ENCODE results near the gene RPA1.

The RPA1 gene

GRCh38 chr17:1939981-1940809 lies 110.4 kb downstream of the RPA1 start:
- no CpG with 5 or more reads among the region's 27 CpGs for WGBS (ENCODE audit: extremely low coverage, insufficient coverage, low lambda C conversion rate)
- Histone ChIP-seq H2BK120ac (ENCODE audit: low read depth, low read length) (no peak overlapping the region), H3K23ac (ENCODE audit: low read length) (no peak overlapping the region), H3K27me3 (ENCODE audit: insufficient read depth, low read length, poor library complexity) (no peaks in the 10 kb centered on the region), H3K79me1 (ENCODE audit: low read length) (no peaks in the 10 kb centered on the region), H4K5ac (ENCODE audit: low read length) (no peak overlapping the region), H2BK5ac (ENCODE audit: low read length) (no peak overlapping the region), H3K27ac (ENCODE audit: low read depth, low read length) (no peak overlapping the region), H2AK5ac (ENCODE audit: low read length) (no peak overlapping the region), H3K56ac (ENCODE audit: low read length) (no peak overlapping the region), H2BK15ac (replicated peaks; ENCODE audit: low read depth) (no peak overlapping the region), H3K18ac (ENCODE audit: low read length) (no peak overlapping the region), H3K4ac (ENCODE audit: low read depth, low read length) (no peak overlapping the region), H3K79me2 (ENCODE audit: control insufficient read depth, insufficient read depth, low read length) (no peaks in the 10 kb centered on the region), H3K4me1 (ENCODE audit: control insufficient read depth, low read depth, low read length) (no peaks in the 10 kb centered on the region), H3K4me2 (ENCODE audit: low read length) (no peak overlapping the region), H3K36me3 (ENCODE audit: control insufficient read depth, insufficient read depth, low read length) (no peaks in the 10 kb centered on the region), H3K9ac (ENCODE audit: low read length) (no peak overlapping the region), H3K4me3 (ENCODE audit: low read length) (no peak overlapping the region), H4K8ac (ENCODE audit: low read depth, low read length) (no peak overlapping the region)
- no peak for DNase-seq

- DNase-seq: no peak
- Histone ChIP-seq H3K27ac (ENCODE audit: low read depth, low read length) (no peak overlapping the region), H4K5ac (ENCODE audit: low read length) (no peak overlapping the region), H3K4me1 (ENCODE audit: control insufficient read depth, low read depth, low read length) (no peaks in the 10 kb centered on the region), H4K8ac (ENCODE audit: low read depth, low read length) (no peak overlapping the region), H3K27me3 (ENCODE audit: insufficient read depth, low read length, poor library complexity) (no peaks in the 10 kb centered on the region), H3K79me2 (ENCODE audit: control insufficient read depth, insufficient read depth, low read length) (no peaks in the 10 kb centered on the region), H3K23ac (ENCODE audit: low read length) (no peak overlapping the region), H3K9ac (ENCODE audit: low read length) (no peak overlapping the region), H2AK5ac (ENCODE audit: low read length) (no peak overlapping the region), H3K79me1 (ENCODE audit: low read length) (no peaks in the 10 kb centered on the region), H3K4ac (ENCODE audit: low read depth, low read length) (no peak overlapping the region), H3K18ac (ENCODE audit: low read length) (no peak overlapping the region), H3K36me3 (ENCODE audit: control insufficient read depth, insufficient read depth, low read length) (no peaks in the 10 kb centered on the region), H3K4me3 (ENCODE audit: low read length) (no peak overlapping the region), H2BK120ac (ENCODE audit: low read depth, low read length) (no peak overlapping the region), H3K4me2 (ENCODE audit: low read length) (no peak overlapping the region), H3K56ac (ENCODE audit: low read length) (no peak overlapping the region), H2BK5ac (ENCODE audit: low read length) (no peak overlapping the region), H2BK15ac (replicated peaks; ENCODE audit: low read depth) (no peak overlapping the region)
- no CpG with 5 or more reads among the region's 10 CpGs for WGBS (ENCODE audit: extremely low coverage, insufficient coverage, low lambda C conversion rate)
Measured at GRCh38 chr17:1940810-1941185, 111.0 kb downstream of the RPA1 start.

- no peaks in the 10 kb centered on the region for H3K27me3 ChIP-seq (ENCODE audit: insufficient read depth, low read length, poor library complexity)
- H3K23ac ChIP-seq (ENCODE audit: low read length): no peak overlapping the region
- H3K18ac ChIP-seq (ENCODE audit: low read length): no peak overlapping the region
- WGBS (ENCODE audit: extremely low coverage, insufficient coverage, low lambda C conversion rate): no CpG with 5 or more reads among the region's 23 CpGs
- DNase-seq: no peak
- H4K8ac ChIP-seq (ENCODE audit: low read depth, low read length): no peak overlapping the region
- no peak overlapping the region for H3K27ac ChIP-seq (ENCODE audit: low read depth, low read length)
- H4K5ac ChIP-seq (ENCODE audit: low read length): no peak overlapping the region
- no peak overlapping the region for H2AK5ac ChIP-seq (ENCODE audit: low read length)
- H3K36me3 ChIP-seq (ENCODE audit: control insufficient read depth, insufficient read depth, low read length): no peaks in the 10 kb centered on the region
- H3K56ac ChIP-seq (ENCODE audit: low read length): no peak overlapping the region
- no peak overlapping the region for H2BK120ac ChIP-seq (ENCODE audit: low read depth, low read length)
- H3K4ac ChIP-seq (ENCODE audit: low read depth, low read length): no peak overlapping the region
- H3K79me1 ChIP-seq (ENCODE audit: low read length): no peaks in the 10 kb centered on the region
- no peak overlapping the region for H3K4me2 ChIP-seq (ENCODE audit: low read length)
- H2BK5ac ChIP-seq (ENCODE audit: low read length): no peak overlapping the region
- H3K9ac ChIP-seq (ENCODE audit: low read length): no peak overlapping the region
- H2BK15ac ChIP-seq (replicated peaks; ENCODE audit: low read depth): no peak overlapping the region
- H3K4me3 ChIP-seq (ENCODE audit: low read length): no peak overlapping the region
- H3K79me2 ChIP-seq (ENCODE audit: control insufficient read depth, insufficient read depth, low read length): no peaks in the 10 kb centered on the region
- no peaks in the 10 kb centered on the region for H3K4me1 ChIP-seq (ENCODE audit: control insufficient read depth, low read depth, low read length)
Measured at GRCh38 chr17:1941272-1942065, 111.7 kb downstream of the RPA1 start.

GRCh38 chr17:1942066-1942365 lies 112.2 kb downstream of the RPA1 start:
- H3K79me2 ChIP-seq (ENCODE audit: control insufficient read depth, insufficient read depth, low read length): no peaks in the 10 kb centered on the region
- H3K27ac ChIP-seq (ENCODE audit: low read depth, low read length): no peak overlapping the region
- no peak overlapping the region for H2BK15ac ChIP-seq (replicated peaks; ENCODE audit: low read depth)
- no peak overlapping the region for H4K5ac ChIP-seq (ENCODE audit: low read length)
- no CpG with 5 or more reads among the region's 7 CpGs for WGBS (ENCODE audit: extremely low coverage, insufficient coverage, low lambda C conversion rate)
- H3K18ac ChIP-seq (ENCODE audit: low read length): no peak overlapping the region
- H3K36me3 ChIP-seq (ENCODE audit: control insufficient read depth, insufficient read depth, low read length): no peaks in the 10 kb centered on the region
- no peaks in the 10 kb centered on the region for H3K27me3 ChIP-seq (ENCODE audit: insufficient read depth, low read length, poor library complexity)
- no peak for DNase-seq
- no peak overlapping the region for H3K4me3 ChIP-seq (ENCODE audit: low read length)
- no peak overlapping the region for H4K8ac ChIP-seq (ENCODE audit: low read depth, low read length)
- H2BK5ac ChIP-seq (ENCODE audit: low read length): no peak overlapping the region
- H3K23ac ChIP-seq (ENCODE audit: low read length): no peak overlapping the region
- no peak overlapping the region for H2BK120ac ChIP-seq (ENCODE audit: low read depth, low read length)
- H3K4me2 ChIP-seq (ENCODE audit: low read length): no peak overlapping the region
- H3K56ac ChIP-seq (ENCODE audit: low read length): no peak overlapping the region
- H3K9ac ChIP-seq (ENCODE audit: low read length): no peak overlapping the region
- no peak overlapping the region for H3K4ac ChIP-seq (ENCODE audit: low read depth, low read length)
- H3K79me1 ChIP-seq (ENCODE audit: low read length): no peaks in the 10 kb centered on the region
- no peak overlapping the region for H2AK5ac ChIP-seq (ENCODE audit: low read length)
- no peaks in the 10 kb centered on the region for H3K4me1 ChIP-seq (ENCODE audit: control insufficient read depth, low read depth, low read length)

GRCh38 chr17:1942666-1943435 lies 113.0 kb downstream of the RPA1 start:
- H3K4me3 ChIP-seq (ENCODE audit: low read length): no peak overlapping the region
- WGBS (ENCODE audit: extremely low coverage, insufficient coverage, low lambda C conversion rate): no CpG with 5 or more reads among the region's 21 CpGs
- no peak overlapping the region for H4K8ac ChIP-seq (ENCODE audit: low read depth, low read length)
- no peaks in the 10 kb centered on the region for H3K79me1 ChIP-seq (ENCODE audit: low read length)
- H2AK5ac ChIP-seq (ENCODE audit: low read length): no peak overlapping the region
- no peak overlapping the region for H2BK15ac ChIP-seq (replicated peaks; ENCODE audit: low read depth)
- H3K4me2 ChIP-seq (ENCODE audit: low read length): no peak overlapping the region
- H3K27me3 ChIP-seq (ENCODE audit: insufficient read depth, low read length, poor library complexity): no peaks in the 10 kb centered on the region
- no peaks in the 10 kb centered on the region for H3K79me2 ChIP-seq (ENCODE audit: control insufficient read depth, insufficient read depth, low read length)
- no peak overlapping the region for H2BK120ac ChIP-seq (ENCODE audit: low read depth, low read length)
- H3K9ac ChIP-seq (ENCODE audit: low read length): no peak overlapping the region
- no peak overlapping the region for H4K5ac ChIP-seq (ENCODE audit: low read length)
- H3K23ac ChIP-seq (ENCODE audit: low read length): no peak overlapping the region
- H3K56ac ChIP-seq (ENCODE audit: low read length): no peak overlapping the region
- H2BK5ac ChIP-seq (ENCODE audit: low read length): no peak overlapping the region
- H3K4me1 ChIP-seq (ENCODE audit: control insufficient read depth, low read depth, low read length): no peaks in the 10 kb centered on the region
- no peak overlapping the region for H3K4ac ChIP-seq (ENCODE audit: low read depth, low read length)
- no peak overlapping the region for H3K18ac ChIP-seq (ENCODE audit: low read length)
- no peaks in the 10 kb centered on the region for H3K36me3 ChIP-seq (ENCODE audit: control insufficient read depth, insufficient read depth, low read length)
- no peak overlapping the region for H3K27ac ChIP-seq (ENCODE audit: low read depth, low read length)
- DNase-seq: no peak
